ENCODE results near the gene ZCCHC24.

Gene ZCCHC24

GRCh38 chr10:79472951-79473350 is 27.5 kb upstream of the ZCCHC24 start:
- TF ChIP-seq, protein P1, sequence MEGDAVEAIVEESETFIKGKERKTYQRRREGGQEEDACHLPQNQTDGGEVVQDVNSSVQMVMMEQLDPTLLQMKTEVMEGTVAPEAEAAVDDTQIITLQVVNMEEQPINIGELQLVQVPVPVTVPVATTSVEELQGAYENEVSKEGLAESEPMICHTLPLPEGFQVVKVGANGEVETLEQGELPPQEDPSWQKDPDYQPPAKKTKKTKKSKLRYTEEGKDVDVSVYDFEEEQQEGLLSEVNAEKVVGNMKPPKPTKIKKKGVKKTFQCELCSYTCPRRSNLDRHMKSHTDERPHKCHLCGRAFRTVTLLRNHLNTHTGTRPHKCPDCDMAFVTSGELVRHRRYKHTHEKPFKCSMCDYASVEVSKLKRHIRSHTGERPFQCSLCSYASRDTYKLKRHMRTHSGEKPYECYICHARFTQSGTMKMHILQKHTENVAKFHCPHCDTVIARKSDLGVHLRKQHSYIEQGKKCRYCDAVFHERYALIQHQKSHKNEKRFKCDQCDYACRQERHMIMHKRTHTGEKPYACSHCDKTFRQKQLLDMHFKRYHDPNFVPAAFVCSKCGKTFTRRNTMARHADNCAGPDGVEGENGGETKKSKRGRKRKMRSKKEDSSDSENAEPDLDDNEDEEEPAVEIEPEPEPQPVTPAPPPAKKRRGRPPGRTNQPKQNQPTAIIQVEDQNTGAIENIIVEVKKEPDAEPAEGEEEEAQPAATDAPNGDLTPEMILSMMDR (conservative IDR thresholded peaks at IDR 0.05; ENCODE audit: low read length) = no peak; the same call in 1 of the 2 replicates
- no peak overlapping the region for H3K4me3 ChIP-seq (ENCODE audit: low read length)
- peak; percentile 58 for DNase-seq (ENCODE audit: low read depth)

DNA sequence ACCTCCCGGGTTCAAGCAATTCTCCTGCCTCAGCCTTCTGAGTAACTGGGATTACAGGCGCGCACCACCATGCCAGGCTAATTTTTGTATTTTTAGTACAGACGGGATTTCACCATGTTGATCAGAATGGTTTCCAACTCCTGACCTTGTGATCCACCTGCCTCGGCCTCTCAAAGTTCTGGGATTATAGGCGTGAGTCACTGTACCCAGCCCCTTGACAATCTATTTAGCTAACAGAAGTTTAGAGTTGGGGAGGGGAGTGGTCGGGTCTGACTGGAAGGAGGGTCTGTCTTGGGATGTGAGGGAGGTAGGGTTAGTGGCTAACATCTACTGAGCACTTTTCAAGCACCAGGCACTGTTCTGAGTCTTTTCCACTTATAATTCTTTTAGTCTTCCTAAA is 27.0 kb upstream of the ZCCHC24 start:
- DNase-seq (ENCODE audit: low read depth) = no peak
- no peak overlapping the region for H3K4me3 ChIP-seq (ENCODE audit: low read length)
- TF ChIP-seq, protein P1 (conservative IDR thresholded peaks at IDR 0.05; ENCODE audit: low read length) = no peak

GRCh38 chr10:79471776-79472175 is 26.4 kb upstream of the ZCCHC24 start:
- no peak for DNase-seq (ENCODE audit: low read depth)
- no peak overlapping the region for H3K4me3 ChIP-seq (ENCODE audit: low read length)
- TF ChIP-seq, protein P1 (conservative IDR thresholded peaks at IDR 0.05; ENCODE audit: low read length) = no peak

- TF ChIP-seq, protein P1 (conservative IDR thresholded peaks at IDR 0.05; ENCODE audit: low read length) = no peak
- no peak overlapping the region for H3K4me3 ChIP-seq (ENCODE audit: low read length)
- no peak for DNase-seq (ENCODE audit: low read depth)
Observed at GRCh38 chr10:79470096-79470495, 24.7 kb upstream of the ZCCHC24 start.

GRCh38 chr10:79468841-79469585 is 23.6 kb upstream of the ZCCHC24 start:
- TF ChIP-seq, protein P1 (conservative IDR thresholded peaks at IDR 0.05; ENCODE audit: low read length) = no peak
- H3K4me3 ChIP-seq (ENCODE audit: low read length) = no peak overlapping the region
- no peak for DNase-seq (ENCODE audit: low read depth)

DNA sequence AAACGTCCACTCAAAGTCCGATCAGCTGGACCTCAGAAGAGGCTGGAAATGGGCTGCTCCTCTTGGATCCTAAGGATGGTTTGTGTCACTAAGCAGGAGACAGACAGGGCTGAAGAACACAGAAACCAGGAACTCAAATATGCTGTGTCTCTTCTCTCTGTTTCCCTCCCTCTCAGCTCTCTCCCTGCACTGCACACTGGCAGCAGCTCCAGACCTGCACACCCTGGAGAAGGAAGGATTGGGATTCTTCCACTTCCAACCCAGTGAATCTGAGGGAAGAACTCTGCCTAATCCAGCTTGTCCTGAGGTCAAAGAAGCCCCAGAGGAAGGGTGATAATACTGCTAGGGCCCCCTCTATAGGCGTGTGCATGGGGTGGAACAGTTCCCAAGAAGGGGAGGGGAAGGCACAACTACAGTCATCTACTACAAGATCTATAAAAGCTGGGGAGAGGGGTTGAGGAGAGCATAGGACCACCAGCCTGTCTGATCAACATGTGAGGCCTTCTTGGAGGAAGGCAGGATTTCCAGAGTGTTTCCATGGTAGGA is 22.7 kb upstream of the ZCCHC24 start:
- H3K4me3 ChIP-seq (ENCODE audit: low read length) = no peak overlapping the region
- TF ChIP-seq, protein P1 (conservative IDR thresholded peaks at IDR 0.05; ENCODE audit: low read length) = no peak
- DNase-seq (ENCODE audit: low read depth) = no peak

GRCh38 chr10:79465341-79465740 is 19.9 kb upstream of the ZCCHC24 start:
- TF ChIP-seq, protein P1 (conservative IDR thresholded peaks at IDR 0.05; ENCODE audit: low read length) = no peak
- no peak for DNase-seq (ENCODE audit: low read depth)
- no peak overlapping the region for H3K4me3 ChIP-seq (ENCODE audit: low read length)
